Measurements from ENCODE around the gene CPAMD8. TPM values are rescaled to one million over a fixed set of nuclear protein-coding genes. Genes with fewer than 3 reads are reported as not detected.
"Not testable (repeated sequence)": the region's sequence is repeated elsewhere in the genome, so short reads cannot be mapped to it uniquely, and the experiment has no call there.

CPAMD8 gene
- total and polyA plus RNA-seq, 2 of the 8 experiments (the other 6 are each of a cell fraction or from before 2014, with no cell fraction given), result 6.1 to 9.2 TPM

- H3K79me2 ChIP-seq (ENCODE audit: control insufficient read depth in 1 of 2, insufficient read depth in 2 of 2, low read length in 2 of 2); DNase-seq (ENCODE audit: low read depth in 1 of 2, low spot score in 2 of 2); H4K91ac ChIP-seq (replicated peaks; ENCODE audit: insufficient read length, low read length); H4K20me1 ChIP-seq (replicated peaks in 1 of 2; ENCODE audit: control insufficient read depth in 1 of 2, insufficient read depth in 2 of 2, low read length in 2 of 2); H3K23ac ChIP-seq (ENCODE audit: insufficient read length); FAIRE-seq; H2AFZ ChIP-seq (ENCODE audit: low read length); H3K36me3 ChIP-seq (ENCODE audit: control insufficient read depth in 2 of 4, insufficient read depth in 4 of 4, low read length in 3 of 4); H3K23me2 ChIP-seq (ENCODE audit: low read depth, low read length); H3K9me3 ChIP-seq (ENCODE audit: insufficient read depth in 2 of 2, low read depth in 1 of 2, low read length in 1 of 2); H3K14ac ChIP-seq (ENCODE audit: insufficient read length); H3K56ac ChIP-seq (replicated peaks; ENCODE audit: insufficient read length, low read depth, low read length); H3K4me2 ChIP-seq (ENCODE audit: insufficient read depth in 1 of 2, low read depth in 2 of 2, low read length in 2 of 2); H2AK5ac ChIP-seq (ENCODE audit: low read depth, low read length); H2BK120ac ChIP-seq (replicated peaks; ENCODE audit: low read depth, low read length); POLR2A ChIA-PET (ENCODE audit: partially characterized antibody); H3K9ac ChIP-seq (replicated peaks in 1 of 4; ENCODE audit: extremely low read depth in 1 of 4, low read depth in 3 of 4, low read length in 3 of 4); H2BK20ac ChIP-seq (ENCODE audit: low read length); H3K4me1 ChIP-seq (replicated peaks in 1 of 4; ENCODE audit: control insufficient read depth in 3 of 4, insufficient read depth in 4 of 4, low read length in 3 of 4); H3K18ac ChIP-seq (ENCODE audit: extremely low read depth, low read length); H4K8ac ChIP-seq (ENCODE audit: extremely low read depth, insufficient read depth, low read length); H3K4ac ChIP-seq (replicated peaks; ENCODE audit: insufficient read length, low read depth, low read length); H4K5ac ChIP-seq (ENCODE audit: insufficient read length, low read depth, low read length); H2BK12ac ChIP-seq (ENCODE audit: low read depth, low read length); H3K27ac ChIP-seq (ENCODE audit: low read depth, low read length); H3K4me3 ChIP-seq (ENCODE audit: extremely low read depth in 1 of 4, insufficient read depth in 2 of 4, low read depth in 3 of 4, low read length in 4 of 4); H2BK15ac ChIP-seq (ENCODE audit: low read length); H2BK5ac ChIP-seq (ENCODE audit: low read depth, low read length); H3K27me3 ChIP-seq (replicated peaks in 1 of 4; ENCODE audit: control insufficient read depth in 3 of 4, extremely low read depth in 1 of 4, insufficient read depth in 3 of 4, low read length in 3 of 4); H3K79me1 ChIP-seq (ENCODE audit: low read depth, low read length): not testable (repeated sequence)
- CTCF ChIA-PET (ENCODE audit: partially characterized antibody), result interaction anchor here (0.6 to 1.4 kb wide), 2 partner anchors 58 to 94 kb away, joined by 3 to 4 read pairs; no protein-coding TSS in a partner anchor
These were observed 68.3 kb downstream of the CPAMD8 start for GRCh38 chr19:16958277-16958676.

Measured in H1 (cell line).